HCT116 (cell line): Measurements from ENCODE around the gene UROS.

ENCODE experiments used
- CTCF ChIP-seq, 3 experiments: fragments of 200-600 bp in 1 of 3; sonication (generic) in 1 of 3; IDR thresholded peaks in 2 of 3; conservative IDR thresholded peaks in 1 of 3; 2 replicates each; pipeline ENCODE4 v1.5.1; 2012 to 2017; ENCODE audit warnings: low read depth in 2 of 3, low read length in 2 of 3, antibody characterized with exemption in 1 of 3, borderline replicate concordance in 1 of 3, control low read depth in 1 of 3, mild to moderate bottlenecking in 1 of 3, mixed read lengths in 1 of 3, mixed run types in 1 of 3, moderate library complexity in 1 of 3; ENCODE audit not compliant: insufficient read depth in 1 of 3
- JUND ChIP-seq: IDR thresholded peaks from 2 replicates; pipeline ENCODE4 v1.6.1; 2012
- MAX ChIP-seq: IDR thresholded peaks from 2 replicates; pipeline ENCODE4 v1.6.1; 2012
- POLR2A ChIP-seq: IDR thresholded peaks from 2 replicates; pipeline ENCODE4 v1.7.0; 2011; ENCODE audit warnings: borderline replicate concordance; ENCODE audit not compliant: insufficient read depth, insufficient read length; ENCODE audit errors: extremely low read depth
- SP1 ChIP-seq: IDR thresholded peaks from 2 replicates; pipeline ENCODE4 v1.6.1; 2012; ENCODE audit warnings: low read depth
- YY1 ChIP-seq: IDR thresholded peaks from 2 replicates; pipeline ENCODE4 v1.6.1; 2011; ENCODE audit warnings: low read length, low read depth, moderate library complexity, mild to moderate bottlenecking; ENCODE audit not compliant: insufficient replicate concordance; ENCODE audit errors: extremely low read depth
- TF ChIP-seq, protein P1 (sequence below): IDR thresholded peaks from 2 replicates; pipeline ENCODE4 v1.6.1; 2012

DNA sequence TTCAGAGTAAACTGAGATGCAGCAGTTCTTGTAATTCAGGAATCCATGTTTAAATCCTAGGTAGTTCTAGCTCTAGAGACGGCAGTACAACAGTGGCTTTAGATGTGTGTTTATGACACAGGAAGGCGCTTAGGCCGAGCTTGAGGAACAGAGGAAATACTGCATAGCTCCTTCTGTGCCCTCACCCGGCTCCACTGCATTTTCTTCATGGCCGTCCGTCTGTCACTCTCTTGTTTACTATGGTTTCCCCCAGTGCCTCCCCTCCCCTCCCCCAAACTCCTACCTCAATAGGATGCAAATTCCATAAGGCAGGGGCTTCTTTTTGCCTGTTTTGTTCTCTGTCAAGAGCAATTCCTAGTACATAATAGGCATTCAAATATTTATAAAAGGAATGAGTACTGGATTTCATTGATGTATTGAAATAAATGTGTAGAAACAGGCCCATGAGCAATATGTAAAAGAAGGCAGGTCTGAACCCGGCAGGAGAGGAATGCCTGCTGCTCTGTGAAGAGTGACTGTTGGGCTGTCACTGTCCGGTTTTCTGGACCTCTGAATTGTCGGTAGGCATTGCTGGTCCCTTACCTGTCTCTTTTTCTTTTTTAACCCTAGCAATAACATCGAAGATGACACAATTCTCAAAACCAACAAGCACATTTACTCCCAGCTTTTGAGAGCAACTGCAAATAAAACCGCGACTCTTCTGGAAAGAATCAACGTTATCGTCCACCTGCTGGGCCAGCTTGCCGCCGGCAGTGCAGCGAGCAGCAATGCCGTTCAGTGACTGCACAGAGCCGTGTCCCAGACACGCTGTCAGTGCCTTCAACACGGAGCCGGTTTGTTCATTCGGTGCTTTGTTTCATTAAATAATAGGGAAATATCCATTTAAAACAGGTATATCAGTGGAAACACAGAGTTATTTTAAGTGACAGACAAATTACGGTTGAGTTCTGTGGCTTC, 60.1 kb downstream of the UROS start:
- TF ChIP-seq CTCF (IDR thresholded peaks at IDR 0.05 in 2 of 3, conservative IDR thresholded peaks at IDR 0.05 in 1 of 3; ENCODE audit: borderline replicate concordance in 1 of 3, insufficient read depth in 1 of 3, low read depth in 2 of 3, low read length in 2 of 3) (no peak), YY1 (no peak), POLR2A (no peak), SP1 (no peak), MAX (no peak), JUND (no peak)
- TF ChIP-seq, protein P1, sequence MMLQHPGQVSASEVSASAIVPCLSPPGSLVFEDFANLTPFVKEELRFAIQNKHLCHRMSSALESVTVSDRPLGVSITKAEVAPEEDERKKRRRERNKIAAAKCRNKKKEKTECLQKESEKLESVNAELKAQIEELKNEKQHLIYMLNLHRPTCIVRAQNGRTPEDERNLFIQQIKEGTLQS, result no peak
